Measurements from ENCODE around the gene SLC9C2. TPM values are rescaled to one million over a fixed set of nuclear protein-coding genes. Genes with fewer than 3 reads are reported as not detected.
A peak's percentile ranks its signal among the peaks of the same experiment; 100 is the strongest.
"Not testable (repeated sequence)": the region's sequence is repeated elsewhere in the genome, so short reads cannot be mapped to it uniquely, and the experiment has no call there.

The SLC9C2 gene
- total RNA-seq, 1 donor from 2014 or later: not detected

- Mint-ChIP-seq H3K27me3 (ENCODE audit: unreplicated experiment) (no peaks in the 10 kb centered on the region), H3K4me1 (ENCODE audit: unreplicated experiment) (peaks cover 47% of the 10 kb centered on the region), H3K9me3 (ENCODE audit: unreplicated experiment) (peaks cover 6% of the 10 kb centered on the region), H3K27ac (ENCODE audit: unreplicated experiment) (peak overlapping the region; percentile 89), H3K36me3 (ENCODE audit: unreplicated experiment) (peaks cover 5% of the 10 kb centered on the region), H3K4me3 (ENCODE audit: unreplicated experiment) (peak overlapping the region; percentile 31)
- DNase-seq (ENCODE audit: extremely low spot score, unreplicated experiment): no peak
- no peak for TF ChIP-seq CTCF (IDR thresholded peaks at IDR 0.05)
Measured at GRCh38 chr1:173474097-173474779, 128.6 kb downstream of the SLC9C2 start.

GRCh38 chr1:173473599-173474011, 129.3 kb downstream of the SLC9C2 start:
- H3K4me1 Mint-ChIP-seq (ENCODE audit: unreplicated experiment): peaks cover 41% of the 10 kb centered on the region
- H3K27ac Mint-ChIP-seq (ENCODE audit: unreplicated experiment): peak overlapping the region; percentile 89
- H3K36me3 Mint-ChIP-seq (ENCODE audit: unreplicated experiment): peaks cover 5% of the 10 kb centered on the region
- no peak for TF ChIP-seq CTCF (IDR thresholded peaks at IDR 0.05)
- peaks cover 6% of the 10 kb centered on the region for H3K9me3 Mint-ChIP-seq (ENCODE audit: unreplicated experiment)
- H3K4me3 Mint-ChIP-seq (ENCODE audit: unreplicated experiment): peak overlapping the region; percentile 31
- DNase-seq (ENCODE audit: extremely low spot score, unreplicated experiment): no peak
- no peaks in the 10 kb centered on the region for H3K27me3 Mint-ChIP-seq (ENCODE audit: unreplicated experiment)

- peaks cover 5% of the 10 kb centered on the region for H3K36me3 Mint-ChIP-seq (ENCODE audit: unreplicated experiment)
- H3K4me1 Mint-ChIP-seq (ENCODE audit: unreplicated experiment): peaks cover 26% of the 10 kb centered on the region
- no peaks in the 10 kb centered on the region for H3K27me3 Mint-ChIP-seq (ENCODE audit: unreplicated experiment)
- no peak for TF ChIP-seq CTCF (IDR thresholded peaks at IDR 0.05)
- peaks cover 11% of the 10 kb centered on the region for H3K9me3 Mint-ChIP-seq (ENCODE audit: unreplicated experiment)
- H3K27ac Mint-ChIP-seq (ENCODE audit: unreplicated experiment): no peak overlapping the region
- no peak for DNase-seq (ENCODE audit: extremely low spot score, unreplicated experiment)
- no peak overlapping the region for H3K4me3 Mint-ChIP-seq (ENCODE audit: unreplicated experiment)
Measured at GRCh38 chr1:173470608-173471007, 132.3 kb downstream of the SLC9C2 start.

GRCh38 chr1:173469656-173470055, 133.2 kb downstream of the SLC9C2 start:
- peaks cover 18% of the 10 kb centered on the region for H3K4me1 Mint-ChIP-seq (ENCODE audit: unreplicated experiment)
- no peak for TF ChIP-seq CTCF (IDR thresholded peaks at IDR 0.05)
- H3K4me3 Mint-ChIP-seq (ENCODE audit: unreplicated experiment): no peak overlapping the region
- H3K27me3 Mint-ChIP-seq (ENCODE audit: unreplicated experiment): no peaks in the 10 kb centered on the region
- no peak for DNase-seq (ENCODE audit: extremely low spot score, unreplicated experiment)
- H3K9me3 Mint-ChIP-seq (ENCODE audit: unreplicated experiment): peaks cover 15% of the 10 kb centered on the region
- H3K36me3 Mint-ChIP-seq (ENCODE audit: unreplicated experiment): peaks cover 5% of the 10 kb centered on the region
- no peak overlapping the region for H3K27ac Mint-ChIP-seq (ENCODE audit: unreplicated experiment)

- peaks cover 14% of the 10 kb centered on the region for H3K36me3 Mint-ChIP-seq (ENCODE audit: unreplicated experiment)
- TF ChIP-seq CTCF (IDR thresholded peaks at IDR 0.05): no peak
- no peak for DNase-seq (ENCODE audit: extremely low spot score, unreplicated experiment)
- no peak overlapping the region for H3K27ac Mint-ChIP-seq (ENCODE audit: unreplicated experiment)
- no peaks in the 10 kb centered on the region for H3K4me1 Mint-ChIP-seq (ENCODE audit: unreplicated experiment)
- peaks cover 31% of the 10 kb centered on the region for H3K9me3 Mint-ChIP-seq (ENCODE audit: unreplicated experiment)
- no peaks in the 10 kb centered on the region for H3K27me3 Mint-ChIP-seq (ENCODE audit: unreplicated experiment)
- H3K4me3 Mint-ChIP-seq (ENCODE audit: unreplicated experiment): no peak overlapping the region
Measured at GRCh38 chr1:173467426-173467825, 135.4 kb downstream of the SLC9C2 start.

GRCh38 chr1:173464185-173464584, 138.7 kb downstream of the SLC9C2 start:
- peaks cover 20% of the 10 kb centered on the region for H3K36me3 Mint-ChIP-seq (ENCODE audit: unreplicated experiment)
- H3K27me3 Mint-ChIP-seq (ENCODE audit: unreplicated experiment); H3K4me3 Mint-ChIP-seq (ENCODE audit: unreplicated experiment); DNase-seq (ENCODE audit: extremely low spot score, unreplicated experiment); H3K27ac Mint-ChIP-seq (ENCODE audit: unreplicated experiment); H3K4me1 Mint-ChIP-seq (ENCODE audit: unreplicated experiment): not testable (repeated sequence)
- peaks cover 25% of the 10 kb centered on the region for H3K9me3 Mint-ChIP-seq (ENCODE audit: unreplicated experiment)

GRCh38 chr1:173462666-173463065, 140.2 kb downstream of the SLC9C2 start:
- H3K27me3 Mint-ChIP-seq (ENCODE audit: unreplicated experiment); DNase-seq (ENCODE audit: extremely low spot score, unreplicated experiment); H3K27ac Mint-ChIP-seq (ENCODE audit: unreplicated experiment); H3K4me1 Mint-ChIP-seq (ENCODE audit: unreplicated experiment); H3K4me3 Mint-ChIP-seq (ENCODE audit: unreplicated experiment): not testable (repeated sequence)
- Mint-ChIP-seq H3K36me3 (ENCODE audit: unreplicated experiment) (peaks cover 20% of the 10 kb centered on the region), H3K9me3 (ENCODE audit: unreplicated experiment) (peaks cover 25% of the 10 kb centered on the region)
